NCI-H2196 treated with DMSO at 0.1 percent for 48 hours (cell line): ENCODE measurements around the gene CELA2B.

ENCODE experiments used
- DNase-seq: peaks from one replicate; lab custom pipeline; 2025; ENCODE audit not compliant: unreplicated experiment; lab: John Stamatoyannopoulos, UW

CELA2B gene

DNA sequence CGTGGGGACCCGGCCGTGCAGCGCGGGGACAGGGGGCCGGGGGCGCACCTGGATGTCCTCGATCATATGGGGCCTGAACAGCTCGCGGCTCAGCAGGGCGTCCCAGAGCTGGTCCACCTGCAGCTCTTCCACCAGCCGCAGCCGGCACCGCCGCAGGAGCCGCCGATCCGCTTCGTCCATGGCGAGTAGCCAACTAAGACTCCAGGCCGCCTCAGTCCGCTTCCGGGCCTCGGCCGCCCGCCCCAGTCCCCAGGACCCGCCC is 48.0 kb downstream of the CELA2B start, which contains the start of gene CASP9:
Gene CASP9 (minus strand): TSS at position 195 of the 262 bp plus-strand sequence. CDS start 15 bp downstream, at position 180.
- DNase-seq: no peak

DNA sequence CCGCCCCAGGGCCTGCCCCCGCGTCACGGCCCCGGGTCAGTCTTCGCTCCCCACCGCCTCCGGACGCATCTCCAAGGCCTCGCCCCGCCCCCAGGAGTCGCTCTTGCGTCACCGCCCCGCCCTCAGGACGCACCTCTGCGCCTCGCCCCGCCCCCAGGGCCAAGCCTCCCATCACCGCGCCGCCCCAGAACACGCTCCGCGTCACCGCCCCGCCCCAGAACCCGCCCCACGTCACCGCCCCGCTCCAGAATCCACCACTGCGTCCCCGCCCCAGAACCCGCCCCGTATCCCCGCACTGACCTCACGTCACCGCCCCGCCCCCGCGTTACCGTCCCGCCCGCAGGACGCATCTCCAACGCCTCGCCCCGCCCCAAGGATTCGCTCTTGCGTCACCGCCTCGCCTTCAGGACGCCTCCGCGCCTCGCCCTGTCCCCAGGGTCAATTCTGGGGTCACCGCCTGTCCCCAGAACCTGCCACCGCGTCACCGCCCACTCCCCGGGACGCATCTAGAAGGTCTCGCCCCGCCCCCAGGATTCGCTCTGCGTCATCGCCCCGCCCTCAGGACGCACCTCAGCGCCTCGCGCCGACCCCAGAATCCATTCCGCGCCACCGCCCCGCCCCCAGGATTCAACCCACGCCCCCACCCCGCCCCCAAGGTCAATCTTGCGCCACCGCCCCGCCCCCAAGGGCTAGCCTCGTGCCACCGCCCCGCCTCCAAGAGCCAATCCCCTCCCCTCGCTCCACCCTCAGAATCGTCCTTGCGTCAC is 48.6 kb downstream of the CELA2B start:
- peak; percentile 99 for DNase-seq

DNA sequence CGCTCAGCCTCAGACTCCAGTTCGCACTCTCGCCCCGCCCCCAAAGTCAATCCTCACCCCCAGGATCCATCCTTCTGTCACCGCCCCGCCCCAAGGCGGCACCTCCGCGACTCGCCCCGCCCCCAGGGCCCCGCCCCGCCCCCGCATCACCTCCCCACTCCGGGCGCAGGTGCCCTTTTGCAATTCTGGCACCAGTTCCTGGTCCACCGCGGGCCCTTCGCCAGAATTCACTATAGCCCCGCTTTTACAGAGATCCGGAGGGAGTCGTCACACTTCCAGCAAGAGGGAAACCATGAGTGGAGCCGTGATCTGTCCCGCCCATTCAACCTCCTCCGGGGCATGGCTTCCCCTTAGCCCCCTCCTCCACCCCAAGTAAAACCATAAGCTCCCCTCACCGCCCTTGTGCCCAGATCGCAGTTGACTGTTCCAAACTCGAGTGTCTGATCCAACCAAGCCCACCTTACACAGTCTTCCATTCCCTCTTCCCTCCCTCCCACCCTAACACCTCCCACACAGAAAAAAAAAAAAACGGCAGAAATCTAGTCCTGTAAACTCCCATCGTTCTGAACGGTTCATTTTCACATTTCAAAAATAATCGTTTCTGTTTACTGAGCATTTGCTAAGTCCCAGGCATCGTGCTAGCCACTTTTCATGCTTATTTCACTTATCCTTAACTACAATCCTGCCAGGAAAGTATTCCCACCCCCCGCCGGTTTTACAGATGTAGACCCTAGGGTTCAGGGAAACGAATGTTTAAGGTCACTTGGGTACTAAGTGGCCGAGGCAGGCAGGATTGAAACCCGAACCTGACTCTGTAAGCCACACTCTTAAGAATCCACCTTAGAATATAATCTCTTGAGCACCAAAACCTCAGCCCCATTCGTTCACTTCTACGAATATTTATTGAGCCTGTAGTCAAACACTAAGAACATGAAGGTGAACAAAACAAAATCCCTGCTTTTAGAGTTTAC is 49.4 kb downstream of the CELA2B start:
- DNase-seq: no peak

DNA sequence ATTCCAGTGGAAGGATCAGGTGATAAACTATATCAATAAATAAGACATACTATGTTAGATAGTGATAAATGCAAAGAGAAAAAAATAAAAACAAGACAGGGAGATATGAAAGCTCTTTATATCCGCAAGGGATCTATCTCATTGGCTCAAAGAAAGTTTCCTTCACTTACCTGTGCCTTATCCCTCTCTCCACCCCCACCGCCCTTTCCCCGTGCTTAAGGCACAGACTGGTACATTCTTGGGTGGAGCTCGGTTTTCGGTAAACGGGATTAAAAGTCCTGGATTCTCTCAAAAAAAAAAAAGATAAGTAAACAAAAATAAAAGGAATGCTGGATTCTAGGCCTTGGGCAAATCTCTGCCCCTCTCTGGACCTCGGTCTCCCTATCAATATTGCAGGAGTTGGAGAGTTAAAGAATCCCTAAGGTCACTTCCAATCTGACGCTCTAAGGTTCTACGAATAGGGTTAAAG is 50.2 kb downstream of the CELA2B start:
- no peak for DNase-seq

DNA sequence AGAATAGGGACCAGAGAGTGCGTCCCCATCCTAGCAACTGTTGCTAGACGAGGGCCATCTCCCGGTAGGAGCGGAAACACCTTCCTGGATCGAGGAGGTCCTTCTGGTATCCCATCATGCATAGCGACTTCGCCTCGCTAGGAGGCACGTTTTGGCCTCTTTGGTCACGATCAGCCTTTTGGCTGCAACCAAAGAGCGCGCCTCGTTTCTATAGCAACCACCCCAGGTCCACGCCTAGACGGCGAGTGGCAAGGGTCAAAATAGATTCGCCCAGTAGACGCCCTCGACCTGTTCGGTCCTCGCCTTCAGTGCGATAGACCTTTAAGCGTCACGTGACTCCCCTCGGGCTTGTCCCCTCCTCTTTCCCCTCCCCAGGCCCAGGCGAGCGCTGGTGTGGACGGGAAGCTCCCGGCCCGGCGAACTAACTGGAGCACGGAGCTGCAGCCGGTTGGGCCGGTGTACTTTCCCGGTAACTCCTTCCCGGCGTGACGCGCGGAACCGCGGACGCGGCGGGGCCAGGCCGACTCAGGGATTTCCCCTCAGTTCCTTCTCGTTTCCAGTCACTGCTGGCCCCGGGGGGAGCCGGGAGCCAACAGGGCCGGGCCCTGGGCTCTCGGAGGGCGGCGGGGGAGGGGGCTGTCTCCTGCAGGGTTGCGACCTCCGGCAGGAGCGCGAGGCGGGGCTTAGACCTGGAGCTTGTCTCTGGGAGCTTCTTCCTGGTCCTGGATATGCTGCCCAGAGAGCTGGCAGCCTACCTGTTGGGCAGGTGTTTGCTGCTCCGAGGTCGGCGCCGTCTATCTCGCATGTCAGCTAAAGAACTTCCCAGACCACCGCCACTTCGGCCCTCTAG is 50.8 kb downstream of the CELA2B start, which contains the start of gene DNAJC16:
Gene DNAJC16 (plus strand): TSS at position 359 of the 850 bp plus-strand sequence. CDS start 2,258 bp downstream, outside the sequence.
- peak; percentile 99 for DNase-seq

DNA sequence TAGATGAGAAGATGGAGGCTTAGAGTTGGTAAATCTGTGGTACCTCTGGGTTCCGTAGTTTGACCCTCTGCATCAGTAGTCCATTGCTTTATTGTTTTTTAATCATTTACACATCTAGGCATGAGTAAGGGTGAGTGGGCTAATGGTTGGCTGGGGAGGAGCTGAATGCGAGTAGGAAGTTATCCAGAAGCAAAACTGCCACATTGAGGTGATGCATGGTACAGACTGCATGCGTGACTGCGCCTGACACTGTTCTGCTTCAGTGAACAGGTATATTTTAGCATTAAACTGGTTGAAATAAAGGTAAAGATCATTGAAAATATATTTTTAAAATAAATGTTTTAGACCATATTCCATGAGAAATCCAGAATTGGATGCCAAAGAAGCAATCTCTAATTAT is 55.1 kb downstream of the CELA2B start:
- no peak for DNase-seq

DNA sequence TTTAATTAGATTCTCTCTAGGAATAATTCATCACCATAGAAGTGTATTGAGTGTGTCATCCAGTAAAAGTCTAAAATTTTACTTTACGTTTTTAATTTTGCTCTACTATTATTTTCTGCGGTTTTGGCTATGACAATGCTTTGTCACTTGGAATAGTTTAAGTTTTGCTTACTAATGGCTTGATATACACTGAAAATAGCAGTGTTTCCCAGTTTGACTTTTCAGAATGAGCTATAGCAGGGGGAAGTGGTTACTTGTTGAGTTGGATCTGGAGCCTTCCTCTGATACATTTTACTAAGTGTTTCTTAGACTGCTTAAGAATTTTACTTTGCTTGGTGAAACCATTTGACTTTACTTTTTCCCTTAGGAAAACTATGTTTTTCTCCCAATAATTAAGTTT is 55.8 kb downstream of the CELA2B start:
- no peak for DNase-seq

DNA sequence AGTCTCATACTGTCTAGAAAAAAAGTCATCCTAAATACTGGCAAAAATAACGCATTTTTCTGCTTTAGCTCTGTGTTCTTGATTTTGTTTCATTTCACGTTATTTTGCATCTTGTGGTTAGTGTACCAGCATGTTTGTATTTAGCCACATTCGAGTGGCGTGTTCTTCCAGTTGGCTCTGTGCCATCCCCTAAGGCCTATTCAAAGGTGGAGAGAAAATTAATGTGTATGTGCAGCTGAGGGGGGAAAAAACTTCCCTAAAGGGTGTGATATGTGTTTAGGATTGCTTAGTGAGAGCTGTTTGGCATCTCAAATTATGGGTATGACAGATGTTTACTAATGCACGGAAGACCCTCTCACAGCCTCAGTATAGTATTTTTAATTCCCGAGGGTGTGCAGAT is 62.9 kb downstream of the CELA2B start:
- no peak for DNase-seq

DNA sequence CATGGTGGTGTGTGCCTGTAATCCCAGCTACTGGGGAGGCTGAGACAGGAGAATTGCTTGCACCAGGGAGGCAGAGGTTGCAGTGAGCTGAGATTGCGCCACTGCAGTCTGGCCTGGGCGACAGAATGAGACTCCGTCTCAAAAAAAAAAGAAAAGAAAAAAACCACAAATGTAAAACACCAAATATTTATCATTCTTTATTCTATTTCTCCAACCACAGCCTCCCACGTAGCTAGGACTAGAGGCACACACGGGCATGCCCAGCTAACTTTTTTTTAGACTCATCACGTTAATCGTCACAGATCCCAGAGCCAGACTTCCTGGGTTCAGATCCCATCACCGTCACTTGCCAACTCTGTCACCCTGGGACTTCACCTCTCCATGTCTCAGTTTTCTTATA is 64.3 kb downstream of the CELA2B start:
- no peak for DNase-seq
